Islet precursor cell (in vitro differentiated cells): ENCODE data around the gene TNRC6A.
"Not testable (repeated sequence)": the region's sequence is repeated elsewhere in the genome, so short reads cannot be mapped to it uniquely, and the experiment has no call there.

ENCODE experiments used
- DNase-seq: peaks from one replicate; pipeline ENCODE4 v3.0.0-alpha.2; 2018

Gene TNRC6A

GRCh38 chr16:24728891-24729242 lies 584 bp upstream of the TNRC6A start:
- DNase-seq: no peak

GRCh38 chr16:24729951-24730815 lies 732 bp downstream of the TNRC6A start:
- no peak for DNase-seq

DNA sequence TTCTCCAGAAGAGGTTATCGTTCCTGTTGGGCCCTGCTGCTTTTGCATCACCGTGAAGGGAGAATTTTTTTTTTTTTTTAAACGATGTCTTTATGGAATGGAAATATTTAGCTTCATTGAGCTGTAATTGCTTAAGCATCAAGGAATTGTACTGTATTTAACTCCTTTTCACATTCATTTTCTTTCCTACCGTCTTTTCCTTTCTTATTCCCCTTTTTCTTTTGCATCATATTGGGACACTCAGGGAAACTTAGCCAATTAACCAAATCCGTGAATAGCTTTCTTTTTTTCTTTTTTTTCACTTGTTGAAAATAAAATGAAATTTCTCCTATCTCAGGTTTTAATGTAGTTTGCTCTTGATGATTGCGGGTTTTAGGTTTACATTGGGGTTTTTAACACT lies 1.5 kb downstream of the TNRC6A start:
- DNase-seq: no peak

- no peak for DNase-seq
These were observed 2.4 kb downstream of the TNRC6A start for GRCh38 chr16:24731722-24732419.

GRCh38 chr16:24734382-24734781 lies 4.9 kb downstream of the TNRC6A start:
- no peak for DNase-seq

GRCh38 chr16:24736758-24737157 lies 7.3 kb downstream of the TNRC6A start:
- no peak for DNase-seq

GRCh38 chr16:24737391-24737871 lies 8.0 kb downstream of the TNRC6A start:
- no peak for DNase-seq

GRCh38 chr16:24737916-24738594 lies 8.6 kb downstream of the TNRC6A start:
- DNase-seq: no peak

- DNase-seq: no peak
These were observed 9.4 kb downstream of the TNRC6A start for GRCh38 chr16:24738895-24739294.

DNA sequence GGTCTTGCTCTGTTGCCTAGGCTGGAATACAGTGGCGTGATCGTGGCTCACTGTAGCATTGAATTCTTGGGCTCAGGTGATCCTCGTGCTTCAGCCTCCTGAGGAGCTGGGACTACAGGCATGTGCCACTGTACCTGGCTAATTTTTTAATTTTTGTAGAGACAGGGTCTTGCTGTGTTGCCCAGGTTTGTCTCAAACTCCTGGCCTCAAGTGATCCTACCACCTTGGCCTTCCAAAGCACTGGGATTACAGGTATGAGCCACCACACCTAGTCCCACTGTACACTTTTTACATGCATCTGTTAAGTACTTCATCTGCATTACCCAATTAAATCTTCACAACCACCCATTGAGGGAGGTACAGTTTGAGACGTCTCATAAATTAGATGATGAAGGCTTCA lies 12.4 kb downstream of the TNRC6A start:
- DNase-seq: no peak

GRCh38 chr16:24742610-24743009 lies 13.2 kb downstream of the TNRC6A start:
- DNase-seq: not testable (repeated sequence)

DNA sequence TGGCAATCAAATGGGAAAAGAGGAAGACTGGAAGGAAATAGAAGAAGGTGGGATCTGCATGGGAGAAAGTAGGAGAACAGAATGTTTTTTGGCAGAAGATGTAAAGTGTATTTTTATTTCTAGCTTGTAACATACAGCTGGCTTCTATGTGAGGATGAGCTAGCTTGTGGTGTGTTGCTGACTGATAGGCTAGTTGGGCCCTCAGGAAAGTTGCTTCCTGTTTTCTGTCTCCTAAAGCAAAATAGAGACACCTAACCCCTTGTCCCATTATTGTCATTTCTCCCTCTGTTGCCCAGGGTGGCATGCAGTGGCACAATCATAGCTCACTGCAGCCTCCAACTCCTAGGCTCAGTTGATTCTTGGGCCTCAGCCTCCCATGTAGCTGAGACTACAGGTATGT lies 15.9 kb downstream of the TNRC6A start:
- DNase-seq: no peak

DNA sequence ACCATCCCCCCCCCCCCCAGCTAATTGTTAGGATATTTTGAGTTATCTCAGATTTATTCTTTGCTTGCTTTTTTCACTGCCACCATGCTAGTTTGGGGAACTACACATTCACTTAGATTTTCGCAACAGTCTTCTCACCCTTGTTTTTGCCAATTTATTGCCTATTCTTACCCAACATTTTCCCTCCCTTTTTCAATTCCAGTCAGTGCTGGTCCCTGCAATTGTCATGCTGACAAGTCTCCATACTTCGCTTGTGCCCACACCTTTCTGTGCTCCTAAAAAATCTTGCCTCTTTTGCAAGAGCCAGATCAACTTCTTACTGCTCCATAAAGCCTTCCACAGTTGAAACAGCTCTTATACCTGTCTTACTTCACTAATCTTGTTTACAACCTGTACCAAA lies 16.3 kb downstream of the TNRC6A start:
- no peak for DNase-seq

- no peak for DNase-seq
These were observed 18.0 kb downstream of the TNRC6A start for GRCh38 chr16:24747441-24747840.

- DNase-seq: peak; percentile 56
These were observed 18.8 kb downstream of the TNRC6A start for GRCh38 chr16:24748242-24748641.

DNA sequence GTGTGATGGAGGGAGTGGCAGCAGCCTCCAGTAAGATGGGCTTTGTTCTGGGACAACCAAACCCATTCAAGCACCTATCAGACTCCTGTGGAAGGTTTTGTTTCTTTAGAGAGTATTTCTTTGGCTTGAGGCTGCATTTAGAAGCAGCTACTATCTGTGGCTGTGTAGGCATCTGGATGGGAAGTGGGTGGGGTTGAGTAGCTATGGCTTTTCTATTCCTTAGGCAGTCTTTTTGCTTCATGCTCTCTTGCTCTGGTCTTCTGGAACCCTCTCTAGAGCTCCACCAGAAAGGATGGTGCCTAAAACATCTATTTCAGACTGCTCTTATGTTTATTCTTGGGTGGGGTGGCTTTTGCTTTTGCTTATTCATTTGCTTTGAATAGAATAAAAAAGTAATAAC lies 19.9 kb downstream of the TNRC6A start:
- no peak for DNase-seq

GRCh38 chr16:24749872-24750271 lies 20.4 kb downstream of the TNRC6A start:
- not testable (repeated sequence) for DNase-seq

- DNase-seq: no peak
These were observed 23.5 kb downstream of the TNRC6A start for GRCh38 chr16:24753000-24753399.

DNA sequence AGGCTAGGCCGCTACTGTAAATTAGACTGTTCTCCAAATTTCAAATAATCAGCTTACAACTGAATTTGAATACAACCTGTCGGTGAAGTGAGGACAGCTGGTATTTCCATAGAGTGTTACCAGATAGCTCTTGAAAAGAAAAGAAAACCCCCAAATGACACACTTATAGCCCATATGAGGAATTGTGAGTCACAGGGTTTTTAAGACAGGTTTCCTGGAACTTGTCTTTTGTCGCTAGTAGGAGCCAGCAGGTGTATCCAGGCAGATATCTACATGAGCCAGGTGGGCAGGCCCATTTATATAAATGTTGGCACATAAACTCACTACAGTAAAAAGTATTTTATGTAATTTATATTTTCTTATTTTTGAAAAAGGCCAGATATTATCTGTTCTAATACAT lies 24.0 kb downstream of the TNRC6A start:
- DNase-seq: no peak

- DNase-seq: no peak
These were observed 25.1 kb downstream of the TNRC6A start for GRCh38 chr16:24754543-24754942.

DNA sequence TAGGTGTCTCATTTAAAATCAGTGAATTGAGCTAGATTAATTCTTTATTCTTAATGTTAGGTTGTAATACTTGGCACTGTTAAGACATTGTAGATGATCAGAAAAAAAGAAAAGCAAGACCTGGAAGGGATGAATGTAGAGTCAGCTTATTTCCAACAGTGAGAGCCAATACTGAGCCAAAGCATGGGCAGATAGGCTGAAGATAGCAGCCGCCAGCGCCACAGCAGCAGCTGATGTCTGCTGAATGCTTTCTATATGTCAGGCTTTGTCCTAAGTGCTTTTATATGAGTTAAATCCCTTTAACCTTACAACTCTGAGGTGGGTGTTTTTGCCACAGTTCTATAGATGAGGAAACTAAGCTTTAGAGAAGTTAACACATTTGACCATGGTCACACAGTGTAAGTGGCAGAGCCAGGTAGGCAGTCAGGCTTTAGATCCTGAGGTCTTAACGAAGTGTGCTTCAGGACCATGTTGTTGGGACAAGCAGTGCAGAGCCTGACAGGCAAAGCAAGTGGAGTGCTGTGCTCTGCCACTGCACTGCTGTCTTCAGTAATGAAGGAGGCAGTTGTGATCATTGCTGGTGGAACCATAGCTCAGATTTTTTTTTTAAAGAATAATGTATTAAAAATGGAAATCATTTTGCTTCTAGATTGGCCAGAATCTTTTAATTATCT lies 25.9 kb downstream of the TNRC6A start:
- no peak for DNase-seq

DNA sequence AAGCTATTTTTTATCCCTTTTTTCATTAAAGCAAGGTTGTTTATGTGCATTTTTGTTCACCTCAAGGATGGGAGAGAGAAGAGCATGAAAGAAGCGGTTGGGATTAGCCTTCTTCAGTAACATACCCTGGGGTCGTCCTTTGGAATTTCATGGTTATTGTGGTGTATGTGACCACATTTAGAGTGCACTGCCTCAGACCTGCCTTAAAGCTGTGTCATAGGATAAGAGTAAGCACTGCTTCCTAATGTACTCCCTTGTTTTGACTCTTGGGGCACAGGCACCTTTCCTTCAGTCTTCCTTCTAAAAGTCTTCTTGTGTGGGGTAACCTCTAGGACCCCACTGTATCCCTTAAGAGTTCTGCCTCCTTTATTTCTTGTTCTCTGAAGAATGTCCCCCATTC lies 28.9 kb downstream of the TNRC6A start:
- peak; percentile 78 for DNase-seq

- DNase-seq: no peak
These were observed 29.6 kb downstream of the TNRC6A start for GRCh38 chr16:24759006-24759405.
